ENCODE results near the gene ATP6V0E2.
"Not testable (repeated sequence)": the region's sequence is repeated elsewhere in the genome, so short reads cannot be mapped to it uniquely, and the experiment has no call there.

Gene ATP6V0E2

DNA sequence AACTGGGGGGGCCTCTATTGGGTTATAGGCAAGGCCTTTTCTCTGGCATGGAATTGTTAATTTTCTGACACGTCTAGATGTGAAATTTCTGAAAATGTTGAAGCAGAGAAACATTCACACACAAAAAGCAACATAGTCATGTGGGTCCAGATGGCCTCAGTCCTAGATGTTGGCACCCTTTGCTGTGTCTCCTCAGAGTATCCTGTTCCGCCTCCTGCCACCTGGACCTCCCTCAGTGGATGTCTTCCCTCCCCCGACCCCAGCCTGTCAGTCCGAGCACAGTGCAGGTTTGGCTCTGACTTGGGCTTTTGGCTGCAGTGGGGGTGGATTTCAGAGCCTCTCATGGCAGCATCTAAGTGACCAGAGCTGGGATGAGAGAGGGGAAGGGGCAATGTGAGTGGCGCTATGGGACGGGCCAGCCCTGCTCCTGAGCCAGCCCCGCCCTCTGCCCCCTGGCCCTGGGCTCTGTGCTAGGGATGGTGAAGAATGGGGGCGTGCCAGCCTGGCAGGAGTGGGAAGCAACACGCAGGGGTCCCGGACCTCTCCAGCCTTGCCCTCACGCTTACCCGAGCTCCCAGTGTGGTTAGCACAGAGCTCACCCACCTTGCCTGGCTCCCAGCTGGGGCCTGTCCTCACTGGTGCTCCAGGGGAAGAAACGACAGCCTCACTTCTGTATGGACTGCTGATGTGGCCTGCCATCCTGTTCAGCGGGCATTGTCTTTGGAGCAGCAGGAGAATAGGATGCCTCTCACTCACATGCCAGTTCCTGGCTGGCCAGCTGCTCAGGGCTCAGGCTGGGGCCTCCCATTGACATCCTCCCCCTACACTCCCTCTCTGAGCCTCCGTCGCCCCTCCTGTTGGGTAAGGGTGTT, 6.2 kb downstream of the ATP6V0E2 start:
- no peak for DNase-seq (ENCODE audit: low read depth)

GRCh38 chr7:149880638-149881311, 7.0 kb downstream of the ATP6V0E2 start:
- no peak for DNase-seq (ENCODE audit: low read depth)

DNA sequence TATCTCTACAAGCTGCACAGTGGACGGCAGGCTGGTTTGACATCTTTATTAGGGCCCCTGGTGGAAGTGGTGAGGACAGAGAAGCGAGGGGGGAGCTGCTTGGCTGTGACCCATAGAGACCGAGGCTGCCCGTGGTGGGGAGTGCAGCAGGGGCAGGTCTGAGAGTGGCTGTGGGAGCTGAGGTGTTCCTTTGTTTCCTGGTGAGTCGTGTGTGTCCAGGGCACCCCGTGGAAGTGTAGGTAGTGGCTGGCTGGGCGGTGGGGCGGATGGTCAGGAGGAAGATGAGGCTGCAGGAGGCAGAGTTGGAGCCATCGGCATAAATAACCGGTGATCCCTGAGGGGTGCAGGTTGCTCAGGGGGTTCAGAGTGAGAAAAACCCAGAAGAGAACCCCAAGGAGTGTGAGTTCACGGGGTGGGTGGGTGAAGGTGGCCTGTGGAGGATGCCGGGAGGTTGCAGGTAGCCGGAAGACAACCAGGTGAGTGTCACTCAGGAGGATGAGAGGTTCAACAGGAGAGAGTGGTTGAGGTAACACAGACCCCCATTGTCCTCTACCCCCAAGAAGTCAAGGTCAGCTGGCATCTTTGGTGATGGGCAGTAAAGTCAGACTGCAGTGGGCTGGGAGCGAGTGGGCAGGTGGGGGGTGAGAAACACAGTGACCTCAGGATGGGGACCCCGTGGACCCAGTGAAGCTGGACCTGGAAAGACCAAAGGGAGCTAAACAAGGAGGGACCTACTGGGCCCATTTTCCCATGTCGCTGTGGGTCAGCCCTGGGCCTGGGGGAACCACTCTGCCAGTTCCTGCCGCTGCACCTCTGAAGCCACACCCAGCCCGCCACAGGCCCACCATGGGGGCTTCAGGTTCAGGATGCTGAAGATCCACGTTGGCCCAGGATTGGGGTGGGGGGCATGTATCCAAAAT, 7.8 kb downstream of the ATP6V0E2 start:
- DNase-seq (ENCODE audit: low read depth) = no peak

GRCh38 chr7:149882248-149883047, 8.7 kb downstream of the ATP6V0E2 start:
- no peak for DNase-seq (ENCODE audit: low read depth)

GRCh38 chr7:149883048-149883438, 9.3 kb downstream of the ATP6V0E2 start:
- no peak for DNase-seq (ENCODE audit: low read depth)

DNA sequence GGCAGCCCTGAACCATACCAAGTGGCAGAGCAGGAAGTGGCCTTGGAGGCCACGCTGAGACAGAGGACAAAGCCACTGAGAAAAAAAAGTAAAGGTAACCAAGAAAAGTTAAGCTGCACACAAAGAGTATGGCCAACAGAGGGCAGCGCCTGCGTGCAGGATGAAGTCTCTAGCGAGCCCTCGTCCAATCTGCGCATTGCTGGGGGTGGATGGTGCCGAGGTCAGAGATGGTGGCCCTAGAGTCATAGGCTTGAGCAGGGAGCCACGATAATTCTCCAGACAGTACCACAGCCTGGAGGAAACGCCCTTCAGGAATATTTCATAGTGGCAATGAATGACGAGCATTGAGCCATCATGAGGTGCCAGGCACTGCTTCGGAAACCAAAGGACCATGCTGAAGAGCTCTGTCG, 9.7 kb downstream of the ATP6V0E2 start:
- DNase-seq (ENCODE audit: low read depth) = no peak

- no peak for DNase-seq (ENCODE audit: low read depth)
Observed at GRCh38 chr7:149884016-149884415, 10.2 kb downstream of the ATP6V0E2 start.

DNA sequence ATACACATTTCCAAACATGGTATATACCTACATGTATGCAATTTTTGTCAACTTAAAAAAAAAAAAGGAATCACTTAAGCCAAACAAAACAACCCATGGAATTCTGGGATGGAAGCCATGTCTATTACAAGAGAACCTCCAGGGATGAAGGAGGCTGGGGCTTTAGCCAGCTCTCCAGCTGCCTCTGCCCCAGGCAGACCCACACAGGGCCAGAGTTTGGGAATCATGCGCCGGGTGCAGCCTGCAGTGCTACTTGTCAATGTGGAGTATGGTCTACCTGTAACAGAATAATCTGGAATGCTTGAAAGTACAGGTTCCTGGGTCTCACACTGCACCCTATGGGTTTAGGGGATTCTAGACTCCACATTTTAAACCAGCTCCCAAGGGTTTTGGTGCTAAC, 10.8 kb downstream of the ATP6V0E2 start:
- no peak for DNase-seq (ENCODE audit: low read depth)

GRCh38 chr7:149885191-149886017, 11.6 kb downstream of the ATP6V0E2 start:
- DNase-seq (ENCODE audit: low read depth) = no peak

DNA sequence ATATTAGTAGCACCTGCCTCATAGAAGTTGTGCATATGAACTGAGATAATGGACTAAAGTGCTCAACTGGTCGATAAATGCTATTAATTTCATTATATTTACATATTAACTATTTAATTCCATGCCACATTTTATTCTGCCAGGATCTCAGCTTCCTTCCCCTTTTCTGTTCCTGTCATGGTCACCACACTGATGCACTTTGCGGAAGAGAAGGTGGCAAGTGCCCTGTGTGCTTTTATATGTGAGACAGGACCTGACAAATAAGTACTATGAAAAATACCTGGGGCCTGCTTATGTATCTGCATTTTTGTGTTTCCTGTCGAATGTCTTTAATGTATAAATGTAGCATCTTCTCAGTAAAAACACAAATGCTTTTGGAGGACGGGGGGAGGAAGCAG, 12.2 kb downstream of the ATP6V0E2 start:
- DNase-seq (ENCODE audit: low read depth) = no peak

- DNase-seq (ENCODE audit: low read depth) = no peak
Observed at GRCh38 chr7:149887311-149887710, 13.5 kb downstream of the ATP6V0E2 start.

DNA sequence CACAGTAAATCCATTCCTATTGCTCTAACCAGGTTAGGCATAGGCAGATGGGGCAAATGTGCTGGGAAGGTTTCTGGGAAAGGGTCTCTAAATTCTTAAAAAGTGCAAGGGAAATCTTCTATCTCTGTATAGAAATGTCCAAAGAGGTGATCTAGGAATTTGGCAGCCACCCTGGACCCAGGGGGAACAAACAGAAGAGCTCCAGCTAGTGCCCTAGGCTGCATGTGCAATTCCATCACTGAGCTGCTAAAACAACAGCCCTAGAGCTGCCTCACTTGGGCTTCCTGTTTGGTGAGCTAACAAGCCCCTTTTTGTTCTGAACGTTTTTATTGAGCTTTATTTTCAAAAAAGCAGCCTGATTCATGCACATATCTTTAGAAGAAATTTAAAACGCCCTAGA, 16.9 kb downstream of the ATP6V0E2 start:
- not testable (repeated sequence) for DNase-seq (ENCODE audit: low read depth)

DNA sequence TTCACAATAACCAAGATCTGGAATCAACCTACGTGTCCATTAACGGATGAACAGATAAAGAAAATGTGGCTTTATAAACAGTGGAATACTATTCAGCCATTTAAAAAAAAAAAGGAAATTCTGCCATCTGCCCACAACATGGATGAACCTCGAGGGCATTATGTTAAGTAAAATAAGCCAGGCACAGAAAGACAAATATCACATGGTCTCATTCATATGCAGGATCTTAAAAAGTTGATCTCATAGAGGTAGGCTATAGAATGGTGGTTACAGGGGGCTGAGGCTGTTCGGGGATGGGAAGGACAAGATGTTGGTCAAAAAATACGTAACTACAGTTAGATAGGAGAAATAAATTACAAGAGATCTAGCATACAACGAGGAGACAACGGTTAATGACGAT, 21.2 kb downstream of the ATP6V0E2 start:
- not testable (repeated sequence) for DNase-seq (ENCODE audit: low read depth)

DNA sequence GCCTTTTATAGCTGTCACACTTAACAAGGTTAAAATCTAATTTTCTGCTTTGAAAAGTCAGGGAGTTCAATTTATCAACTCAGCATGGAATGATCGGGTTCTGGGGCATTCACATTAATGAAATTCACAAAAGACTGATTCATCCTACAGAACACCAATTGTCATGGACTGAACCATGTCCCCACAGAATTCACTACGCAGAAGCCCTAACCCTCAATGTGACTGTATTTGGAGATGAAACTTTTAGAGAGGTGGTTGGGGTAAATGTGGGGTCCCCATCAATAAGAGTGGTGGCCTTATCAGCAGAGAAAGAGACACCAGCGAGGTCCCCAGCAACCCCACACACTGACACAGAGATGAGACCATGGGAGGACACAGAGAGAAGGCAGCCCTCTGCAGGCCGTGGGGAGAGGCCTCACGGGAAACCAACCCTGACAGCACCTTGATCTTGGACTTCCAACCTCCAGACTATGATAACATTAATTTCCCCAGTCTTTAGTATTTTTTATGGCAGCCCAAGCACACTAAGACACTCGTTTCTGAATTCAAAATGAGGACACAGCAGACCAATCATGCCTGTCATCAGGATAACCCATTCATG, 34.1 kb downstream of the ATP6V0E2 start:
- DNase-seq (ENCODE audit: low read depth) = not testable (repeated sequence)

GRCh38 chr7:149910219-149910618, 36.5 kb downstream of the ATP6V0E2 start:
- DNase-seq (ENCODE audit: low read depth) = not testable (repeated sequence)

DNA sequence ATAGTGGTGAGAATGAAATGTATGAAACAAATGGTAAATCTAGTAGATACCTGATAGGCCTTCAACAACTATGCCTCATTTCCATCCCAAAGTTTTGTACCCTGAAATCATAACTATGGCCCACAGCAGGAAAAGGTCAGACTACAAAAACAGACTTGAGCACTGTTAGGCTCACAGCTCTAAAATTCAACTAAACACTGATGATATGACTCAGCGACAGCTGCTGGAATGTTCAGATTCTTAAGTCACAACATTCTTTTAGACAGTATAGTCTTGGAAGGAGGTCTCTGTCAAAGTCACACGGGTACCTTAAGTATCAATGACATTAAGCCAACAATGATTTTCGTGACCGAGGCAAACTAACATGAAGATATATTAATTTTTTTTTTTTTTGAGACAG, 38.4 kb downstream of the ATP6V0E2 start:
- DNase-seq (ENCODE audit: low read depth) = not testable (repeated sequence)

DNA sequence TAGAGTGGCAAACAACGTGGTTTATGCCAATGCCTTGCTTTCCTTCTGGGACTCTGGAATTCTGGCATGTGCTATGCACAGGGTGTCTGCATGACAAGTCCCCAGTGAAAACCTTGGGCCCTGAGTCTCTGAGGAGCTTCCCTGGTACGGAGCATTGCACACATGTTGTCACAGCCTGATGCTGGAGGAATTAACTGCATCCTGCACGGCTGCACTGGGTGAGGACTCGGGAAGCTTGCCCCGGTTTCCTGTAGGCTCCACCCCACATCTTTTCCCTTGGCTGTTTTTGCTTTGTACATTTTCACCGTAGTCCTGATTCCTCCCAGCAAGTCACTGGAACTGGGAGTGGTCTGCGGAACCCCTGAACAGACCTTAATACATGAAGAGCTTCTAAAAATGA, 52.6 kb downstream of the ATP6V0E2 start:
- not testable (repeated sequence) for DNase-seq (ENCODE audit: low read depth)

Measured in stimulated activated CD8-positive, alpha-beta memory T cell treated with anti-CD3 and anti-CD28 coated beads, Interleukin-7, amount 100 ng/mL, for 24 hours (primary cell).